Mammary epithelial cell (primary cell): ENCODE measurements around the gene KHK.

Experiments used
- EZH2 ChIP-seq: IDR thresholded peaks from 2 replicates; pipeline ENCODE4 v1.6.1; 2012; ENCODE audit warnings: low read length, inconsistent platforms, borderline replicate concordance
- TF ChIP-seq, protein P1 (sequence below), 2 donors: IDR thresholded peaks in 1 of 2; conservative IDR thresholded peaks in 1 of 2; 2 replicates each; pipeline ENCODE4 v1.5.1; 2011 to 2012; ENCODE audit warnings: inconsistent platforms in 2 of 2, low read length in 2 of 2, mild to moderate bottlenecking in 2 of 2, control low read depth in 1 of 2, low read depth in 1 of 2; ENCODE audit not compliant: insufficient read depth in 1 of 2; ENCODE audit errors: extremely low read depth in 1 of 2

DNA sequence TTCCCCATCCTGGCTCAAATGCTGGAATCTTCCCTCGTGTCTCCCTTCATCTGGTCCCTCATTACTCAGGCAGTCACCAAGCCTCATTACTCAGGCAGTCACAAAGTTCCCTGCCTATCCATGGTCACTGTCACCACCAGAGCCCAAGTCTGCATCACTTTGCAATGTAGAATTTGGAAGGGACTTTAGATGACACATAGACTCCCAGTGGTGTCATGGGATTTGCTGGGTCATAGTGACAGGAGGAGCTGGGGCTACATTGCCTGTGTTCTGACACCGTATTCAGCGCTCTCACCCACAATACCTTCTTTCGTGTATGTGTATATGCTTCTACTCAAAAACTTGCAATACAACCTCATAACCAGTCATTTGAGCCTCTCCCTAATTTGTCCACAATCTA lies 10.2 kb upstream of the KHK start:
- TF ChIP-seq, protein P1, sequence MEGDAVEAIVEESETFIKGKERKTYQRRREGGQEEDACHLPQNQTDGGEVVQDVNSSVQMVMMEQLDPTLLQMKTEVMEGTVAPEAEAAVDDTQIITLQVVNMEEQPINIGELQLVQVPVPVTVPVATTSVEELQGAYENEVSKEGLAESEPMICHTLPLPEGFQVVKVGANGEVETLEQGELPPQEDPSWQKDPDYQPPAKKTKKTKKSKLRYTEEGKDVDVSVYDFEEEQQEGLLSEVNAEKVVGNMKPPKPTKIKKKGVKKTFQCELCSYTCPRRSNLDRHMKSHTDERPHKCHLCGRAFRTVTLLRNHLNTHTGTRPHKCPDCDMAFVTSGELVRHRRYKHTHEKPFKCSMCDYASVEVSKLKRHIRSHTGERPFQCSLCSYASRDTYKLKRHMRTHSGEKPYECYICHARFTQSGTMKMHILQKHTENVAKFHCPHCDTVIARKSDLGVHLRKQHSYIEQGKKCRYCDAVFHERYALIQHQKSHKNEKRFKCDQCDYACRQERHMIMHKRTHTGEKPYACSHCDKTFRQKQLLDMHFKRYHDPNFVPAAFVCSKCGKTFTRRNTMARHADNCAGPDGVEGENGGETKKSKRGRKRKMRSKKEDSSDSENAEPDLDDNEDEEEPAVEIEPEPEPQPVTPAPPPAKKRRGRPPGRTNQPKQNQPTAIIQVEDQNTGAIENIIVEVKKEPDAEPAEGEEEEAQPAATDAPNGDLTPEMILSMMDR (conservative IDR thresholded peaks at IDR 0.05 in 1 of 2, IDR thresholded peaks at IDR 0.05 in 1 of 2; ENCODE audit: extremely low read depth in 1 of 2, insufficient read depth in 1 of 2, low read depth in 1 of 2, low read length in 2 of 2): no peak
- no peak for TF ChIP-seq EZH2
